ENCODE results near the gene LPXN.

Gene LPXN

DNA sequence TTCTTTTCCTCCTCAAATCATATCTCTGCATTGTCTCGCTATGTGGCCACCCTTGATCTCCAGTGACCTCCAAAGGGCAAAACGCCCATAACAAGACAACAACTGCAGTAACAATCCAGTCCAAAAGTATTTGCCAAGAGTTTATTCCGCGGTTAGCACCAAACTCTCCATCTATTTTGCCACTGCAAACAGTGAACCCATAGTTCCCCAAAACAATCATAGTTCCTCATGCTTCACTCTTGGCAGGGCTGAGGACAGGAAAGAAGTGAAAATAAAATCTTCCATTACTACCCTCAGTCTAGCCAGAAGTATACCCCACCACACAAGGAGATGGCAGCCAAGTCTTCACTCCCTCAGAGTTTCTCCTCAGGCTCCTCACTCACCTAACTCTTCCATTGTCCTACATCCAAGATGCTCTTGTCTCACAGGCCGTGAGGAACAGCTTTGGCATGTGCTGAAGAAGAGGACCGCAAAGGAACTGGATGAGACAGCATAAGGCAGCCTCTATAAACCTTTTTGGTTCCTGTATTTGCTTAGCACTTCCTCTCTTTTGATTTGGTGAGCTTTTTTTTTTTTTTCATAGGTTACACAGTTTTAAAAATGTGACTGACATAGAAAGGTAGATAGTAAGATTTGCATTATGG, at the start of gene LPXN:
TSS of gene LPXN (minus strand) at position 480 of the 644 bp plus-strand sequence. CDS start at position 396, 84 bp downstream.
- DNase-seq (ENCODE audit: low read depth in 2 of 2) = no peak

DNA sequence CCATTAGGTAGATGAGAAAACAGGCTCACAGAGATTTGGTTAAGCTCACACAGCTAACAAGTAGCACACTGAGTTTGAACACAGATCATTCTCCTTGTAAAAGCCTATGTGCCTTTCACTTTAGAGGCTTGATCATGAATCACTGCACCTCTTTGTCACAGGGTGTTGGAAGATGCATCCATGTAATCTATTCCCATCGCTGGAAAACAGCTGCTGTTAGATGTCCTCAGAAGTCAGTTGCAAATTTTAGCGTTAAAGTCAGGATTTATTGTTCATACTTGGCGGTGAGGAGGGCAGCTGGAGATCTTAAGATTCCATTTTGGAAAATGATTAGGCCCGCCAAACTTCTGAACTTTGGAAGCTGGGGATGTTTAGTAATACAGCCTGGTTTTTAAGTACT, 49.4 kb upstream of the LPXN start:
- DNase-seq (ENCODE audit: low read depth in 2 of 2) = no peak

GRCh38 chr11:58622344-58622743, 46.7 kb upstream of the LPXN start, which contains the start of gene CNTF:
TSS of gene CNTF (plus strand) at chr11:58622665. CDS start at chr11:58622753, 88 bp downstream.
- no peak for DNase-seq (ENCODE audit: low read depth in 2 of 2)

GRCh38 chr11:58621586-58622262, 46.1 kb upstream of the LPXN start:
- DNase-seq (ENCODE audit: low read depth in 2 of 2) = no peak

DNA sequence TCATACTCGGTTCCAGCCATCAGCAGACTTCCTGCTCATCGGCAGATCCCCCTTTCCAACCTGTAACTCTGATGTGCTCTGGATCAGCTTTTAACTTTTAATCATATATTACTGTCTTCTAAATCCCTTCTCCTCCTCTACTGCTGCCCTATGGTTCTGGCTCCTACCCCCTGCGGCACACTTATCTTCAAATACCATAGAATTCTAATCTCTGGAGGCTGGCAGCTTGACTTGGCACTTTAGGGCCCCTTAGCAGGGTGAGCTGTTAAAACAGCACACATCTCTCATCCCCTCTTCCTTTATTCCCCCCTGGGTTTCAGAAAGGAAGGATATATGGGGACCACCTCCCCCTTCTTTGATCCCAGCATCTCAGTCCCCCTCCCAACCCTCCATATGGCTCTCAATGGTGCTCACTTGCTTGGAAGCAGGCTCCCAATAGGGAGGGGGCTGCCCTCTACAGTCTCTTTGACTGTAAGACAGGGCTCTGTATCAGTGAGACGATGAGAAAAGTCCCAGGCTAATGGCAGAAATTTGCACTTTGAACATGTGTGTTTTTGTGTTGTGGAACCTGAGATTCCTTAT, 42.4 kb upstream of the LPXN start:
- DNase-seq (ENCODE audit: low read depth in 2 of 2) = no peak

DNA sequence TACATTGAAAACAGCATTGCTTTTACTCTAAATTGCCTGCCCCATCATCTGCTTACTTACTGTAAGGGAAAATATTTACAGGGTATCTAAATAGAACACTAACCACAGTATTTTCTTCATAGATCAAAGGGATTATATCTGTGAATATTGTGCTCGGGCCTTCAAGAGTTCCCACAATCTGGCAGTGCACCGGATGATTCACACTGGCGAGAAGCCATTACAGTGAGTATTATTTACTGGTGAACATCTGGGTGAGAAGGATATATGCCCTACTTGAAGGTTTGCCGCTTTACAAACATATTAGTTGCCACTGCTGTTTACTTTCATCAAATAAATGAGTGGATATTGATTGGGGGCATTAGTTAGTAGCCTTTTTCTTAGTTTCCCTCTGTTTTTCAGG, 40.9 kb upstream of the LPXN start:
- no peak for DNase-seq (ENCODE audit: low read depth in 2 of 2)

DNA sequence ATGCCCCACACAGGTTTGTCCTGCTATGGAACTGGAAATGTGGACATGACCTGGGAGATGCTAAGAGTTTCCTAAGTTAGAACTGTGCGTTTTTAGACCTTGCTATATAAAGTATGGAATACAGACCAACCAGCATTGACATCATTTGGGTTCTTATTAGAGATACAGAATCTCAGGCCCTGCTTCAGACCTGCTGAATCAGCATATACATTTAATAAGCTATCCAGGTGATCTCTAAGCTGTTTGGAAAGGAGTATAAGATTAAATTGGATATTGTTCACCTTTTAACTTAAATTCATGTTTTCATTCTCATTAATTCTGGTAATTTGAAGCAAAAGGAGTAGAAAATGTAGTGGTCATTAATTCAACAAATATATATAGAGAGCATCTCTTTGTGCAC, 39.9 kb upstream of the LPXN start:
- no peak for DNase-seq (ENCODE audit: low read depth in 2 of 2)

DNA sequence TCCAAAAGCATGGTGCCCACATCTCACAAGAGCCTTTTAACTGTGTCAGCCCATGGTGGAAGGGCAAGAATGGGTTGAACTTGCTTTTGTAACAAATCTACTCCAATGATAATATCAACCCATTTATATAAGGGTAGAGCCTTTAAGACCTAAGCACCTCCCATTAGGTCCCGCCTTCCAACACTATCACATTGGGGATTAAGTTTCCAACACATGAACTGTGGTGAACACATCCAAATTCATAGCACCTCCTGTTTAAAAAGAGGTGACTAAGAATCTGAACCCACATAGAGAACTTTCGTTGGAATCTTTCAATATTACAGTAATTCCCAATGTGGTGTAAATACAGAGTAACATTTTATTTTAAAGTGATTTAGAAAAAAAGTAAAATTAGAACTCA, 37.6 kb upstream of the LPXN start:
- no peak for DNase-seq (ENCODE audit: low read depth in 2 of 2)

DNA sequence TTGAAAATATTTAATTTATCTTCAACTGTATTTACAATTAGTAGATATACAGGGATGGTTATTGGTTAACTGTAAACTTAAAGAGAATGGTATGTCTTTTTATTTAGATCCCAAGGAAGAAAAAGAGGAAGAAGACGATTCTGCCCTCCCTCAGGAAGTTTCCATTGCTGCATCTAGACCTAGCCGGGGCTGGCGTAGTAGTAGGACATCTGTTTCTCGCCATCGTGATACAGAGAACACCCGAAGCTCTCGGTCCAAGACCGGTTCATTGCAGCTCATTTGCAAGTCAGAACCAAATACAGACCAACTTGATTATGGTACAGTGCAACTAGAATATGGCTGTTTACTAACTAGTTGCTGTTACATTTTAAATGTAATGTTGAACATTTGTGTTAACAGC, 34.1 kb upstream of the LPXN start:
- no peak for DNase-seq (ENCODE audit: low read depth in 2 of 2)

DNA sequence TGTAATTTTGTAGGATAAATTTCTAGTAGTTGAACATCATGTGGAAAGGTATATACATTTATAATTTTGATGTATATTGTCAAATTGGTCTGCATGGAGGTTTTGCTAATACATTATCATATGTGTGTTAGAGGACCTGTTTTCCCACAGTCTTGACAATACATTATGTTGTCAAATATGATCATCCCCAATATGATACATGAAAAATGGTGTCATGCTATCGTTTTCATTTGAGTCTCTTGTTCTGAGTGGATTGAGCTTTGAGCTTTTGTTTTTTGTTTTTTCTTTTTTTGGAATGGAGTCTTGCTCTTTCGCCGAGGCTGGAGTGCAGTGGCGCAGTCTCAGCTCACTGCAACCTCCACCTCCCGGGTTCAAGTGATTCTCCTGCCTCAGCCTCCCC, 32.7 kb upstream of the LPXN start:
- DNase-seq (ENCODE audit: low read depth in 2 of 2) = no peak

DNA sequence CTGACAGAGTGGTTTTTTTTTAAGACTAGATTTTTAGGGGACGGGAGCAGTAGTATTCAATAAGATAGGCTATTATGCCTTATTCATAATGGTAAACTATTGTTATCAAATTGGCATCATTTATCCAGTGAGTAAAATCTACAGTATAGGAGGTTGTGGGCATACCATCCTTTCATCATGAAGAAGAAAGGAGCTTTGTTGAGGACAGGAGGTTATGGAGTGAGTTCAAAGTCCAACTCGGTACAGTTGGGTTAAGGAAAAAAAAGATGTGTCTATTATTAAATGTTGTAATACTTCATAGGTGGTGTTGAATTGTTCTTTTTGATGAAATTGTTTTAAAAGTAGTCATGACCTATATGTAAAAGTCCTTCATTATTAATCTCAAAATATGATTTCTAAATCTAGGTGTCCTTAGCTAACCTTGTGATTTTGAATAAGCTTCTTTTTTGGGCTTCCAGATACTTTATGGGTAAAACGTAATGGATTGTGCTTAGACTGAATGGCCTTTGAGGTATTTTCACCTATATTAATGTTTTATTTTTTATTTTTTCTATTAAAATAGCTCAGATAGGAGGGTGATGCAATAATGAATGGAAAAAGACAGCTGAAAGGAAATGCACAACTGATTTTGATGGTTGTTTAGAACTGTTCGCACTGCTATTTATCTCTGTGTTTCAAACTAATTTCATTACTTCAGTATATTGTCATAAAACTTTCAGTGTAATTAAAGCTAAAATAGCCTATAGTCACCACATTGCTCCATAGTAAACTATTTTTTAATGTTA, 31.5 kb upstream of the LPXN start:
- DNase-seq (ENCODE audit: low read depth in 2 of 2) = no peak

DNA sequence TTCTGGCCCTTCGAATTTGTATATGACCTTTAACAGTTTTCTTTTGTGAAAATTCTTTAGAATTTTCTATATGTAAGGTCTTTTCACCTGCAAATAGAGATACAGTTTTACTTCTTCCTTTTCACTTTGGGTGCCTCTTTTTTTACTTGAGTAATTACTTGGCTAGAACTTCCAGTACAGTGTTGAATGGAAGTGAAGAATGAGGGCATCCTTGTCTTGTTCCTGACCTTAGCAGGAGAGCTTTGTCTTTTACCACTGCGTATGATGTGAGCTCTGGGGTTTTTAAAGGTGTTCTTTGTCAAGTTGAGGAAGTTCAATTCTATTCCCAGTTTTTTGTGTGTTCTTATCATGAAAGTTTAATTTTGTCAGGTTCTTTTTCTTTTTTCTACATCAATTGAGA, 24.9 kb upstream of the LPXN start:
- no peak for DNase-seq (ENCODE audit: low read depth in 2 of 2)

DNA sequence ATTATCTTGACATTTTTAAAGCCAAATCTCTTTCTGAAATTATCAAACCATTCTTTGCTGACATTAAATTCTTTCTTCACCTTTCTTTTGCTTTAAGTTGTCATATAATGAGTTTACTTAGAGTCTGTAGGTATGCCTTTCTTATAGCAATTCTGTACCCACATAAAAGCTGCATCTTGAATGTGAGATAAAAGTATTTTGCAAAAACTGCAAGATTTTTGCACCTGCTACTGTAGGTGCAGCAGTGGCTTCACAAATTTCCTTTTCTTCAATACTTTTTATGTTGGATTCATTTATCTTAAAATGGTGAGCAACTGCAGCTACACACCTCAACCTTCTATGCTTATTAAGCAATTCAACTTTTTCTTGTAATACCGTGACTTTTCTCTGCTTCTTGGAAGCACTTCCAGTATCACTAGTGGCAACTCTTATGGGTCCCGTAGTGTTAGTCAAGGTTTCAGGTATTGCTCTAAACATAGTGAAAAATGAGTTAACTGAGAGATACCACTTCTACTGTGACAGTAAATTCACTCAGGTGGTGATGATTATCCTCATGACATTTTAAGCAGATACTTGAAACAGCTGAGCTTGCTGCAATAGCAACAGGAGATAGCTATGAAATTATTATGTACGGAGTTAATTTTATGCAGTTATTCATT, 22.0 kb upstream of the LPXN start:
- no peak for DNase-seq (ENCODE audit: low read depth in 2 of 2)

DNA sequence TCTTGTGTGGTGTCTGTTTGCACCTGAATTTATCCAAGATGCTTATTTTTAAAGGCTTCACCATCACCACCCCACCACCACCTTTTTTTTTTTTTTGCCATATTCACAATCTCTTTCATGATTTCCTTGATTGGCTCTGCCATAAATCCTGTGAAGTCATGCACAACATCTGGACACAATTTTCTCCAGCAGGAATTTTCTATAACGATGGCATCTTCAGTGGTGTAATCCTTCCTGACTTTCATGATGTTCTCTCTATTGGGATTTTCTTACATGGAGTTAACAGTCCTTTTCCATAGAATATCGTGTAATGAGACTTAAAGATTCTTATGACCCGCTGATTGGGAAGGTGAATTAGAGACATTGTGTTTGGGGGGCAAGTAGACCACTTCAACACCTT, 21.0 kb upstream of the LPXN start:
- DNase-seq (ENCODE audit: low read depth in 2 of 2) = no peak

DNA sequence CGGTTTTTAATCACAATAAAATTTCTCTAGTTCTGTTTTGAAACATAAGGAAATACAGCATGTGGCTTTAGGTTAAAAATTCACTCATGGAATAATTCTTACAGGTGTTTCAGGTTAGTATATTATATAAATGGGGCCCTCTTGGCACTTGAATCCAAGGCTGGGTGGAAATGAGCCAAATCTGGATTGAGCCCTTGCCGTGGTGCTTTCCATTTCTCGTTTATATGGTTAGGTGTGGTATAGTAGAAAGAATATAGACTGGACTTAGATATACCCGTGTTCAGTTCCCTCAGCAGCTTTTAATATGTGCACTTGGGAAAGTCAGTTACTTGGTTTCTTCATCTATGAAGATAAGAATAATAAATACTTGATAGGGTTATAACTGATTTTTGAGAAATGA, 19.2 kb upstream of the LPXN start:
- DNase-seq (ENCODE audit: low read depth in 2 of 2) = no peak

DNA sequence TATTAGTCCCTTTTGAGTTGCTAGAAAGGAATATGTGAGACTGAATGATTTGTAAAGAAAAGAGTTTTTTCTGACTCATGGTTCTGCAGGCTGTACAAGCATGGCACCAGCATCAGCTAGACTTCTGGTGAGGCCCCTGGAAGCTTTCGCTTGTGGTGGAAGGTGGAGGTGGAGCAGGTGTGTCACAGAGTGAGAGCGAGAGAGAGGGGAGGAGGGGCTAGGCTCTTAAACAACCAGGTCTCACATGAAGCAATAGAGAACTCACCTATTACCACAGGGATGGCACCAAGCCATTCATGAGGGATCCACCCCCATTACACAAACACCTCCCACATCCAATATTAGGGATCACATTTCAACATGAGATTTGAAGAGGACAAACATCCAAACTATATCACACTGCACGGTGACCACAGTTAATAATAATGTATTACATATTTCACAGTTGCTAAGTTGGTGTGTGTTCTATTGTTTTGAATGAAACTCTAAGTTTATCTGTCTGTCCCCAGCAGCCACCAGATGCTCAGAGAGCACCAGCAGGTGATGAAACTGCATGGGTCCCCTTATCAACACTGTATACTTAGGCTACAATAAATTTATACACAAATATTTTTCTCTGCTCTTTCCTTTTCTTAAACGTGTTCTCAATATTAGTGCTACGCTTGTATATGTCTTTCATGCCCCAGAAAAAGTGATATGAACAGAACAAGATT, 17.3 kb upstream of the LPXN start:
- DNase-seq (ENCODE audit: low read depth in 2 of 2) = peak in 1 of 2 donors; percentile 26

- DNase-seq (ENCODE audit: low read depth in 2 of 2) = no peak
Measured at GRCh38 chr11:58591659-58592058, 16.0 kb upstream of the LPXN start.

DNA sequence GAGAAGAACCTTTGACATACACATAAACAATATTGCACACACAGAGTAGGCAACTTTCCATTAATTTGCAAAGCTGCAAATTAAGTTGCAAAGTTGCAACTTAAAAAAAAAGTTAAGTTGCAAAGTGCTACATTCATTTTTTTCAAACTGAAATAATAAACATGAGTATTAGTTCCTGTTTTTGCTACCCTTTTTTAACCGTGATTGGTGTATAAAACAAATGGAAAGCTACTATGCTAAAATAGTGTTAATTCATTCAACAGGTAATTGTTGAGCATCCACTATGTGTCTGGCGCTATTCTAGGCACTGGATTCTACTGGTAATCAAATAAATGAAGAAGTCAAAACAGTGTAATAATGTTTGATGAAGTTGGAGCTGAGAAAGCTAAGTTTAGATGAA, 11.3 kb upstream of the LPXN start:
- DNase-seq (ENCODE audit: low read depth in 2 of 2) = no peak

DNA sequence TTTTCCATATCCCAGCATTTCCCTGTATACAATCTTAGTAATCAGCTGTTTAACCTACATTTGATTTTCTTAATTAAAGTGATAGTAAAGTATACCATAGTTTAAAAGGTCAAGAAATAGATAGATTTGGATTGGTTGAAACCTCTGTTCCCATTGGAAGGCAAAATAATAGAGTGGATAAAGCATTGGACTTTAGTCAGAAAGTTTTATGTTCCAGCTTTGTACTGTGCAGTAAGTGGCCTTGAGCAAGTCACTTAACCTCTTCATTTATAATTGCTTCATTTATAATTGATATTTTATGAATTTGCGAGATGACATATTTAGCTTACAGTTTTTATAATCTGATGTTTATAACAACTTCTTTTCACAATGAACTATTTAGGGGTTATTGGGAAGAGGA, 6.8 kb upstream of the LPXN start:
- no peak for DNase-seq (ENCODE audit: low read depth in 2 of 2)

GRCh38 chr11:58580311-58580710, 4.7 kb upstream of the LPXN start:
- DNase-seq (ENCODE audit: low read depth in 2 of 2) = no peak
